Heart left ventricle (tissue), 16 donors: ENCODE results near the gene DAPK2. TPM values are rescaled to one million over a fixed set of nuclear protein-coding genes. Genes with fewer than 3 reads are reported as not detected.
"Not testable (repeated sequence)": the region's sequence is repeated elsewhere in the genome, so short reads cannot be mapped to it uniquely, and the experiment has no call there.

Experiments
- ATAC-seq, 4 donors: fragments of 200-7000 bp; cut with Tn5 transposase; one replicate each; pipeline ENCODE4 v1.9.1; 2020 to 2022; ENCODE audit warnings: moderate library complexity in 4 of 4, mild to moderate bottlenecking in 3 of 4, moderate number of reproducible peaks in 1 of 4
- DNase-seq, 5 donors: peaks; one replicate each; pipeline ENCODE4 v3.0.0-alpha.2; 2020
- H3K27ac ChIP-seq, 12 donors: fragments of 200-600 bp; sonication (generic) in 4 of 12; one replicate each; pipeline versions ENCODE4 v1.5.0 to v1.8.0; 2016 to 2022; ENCODE audit warnings: mild to moderate bottlenecking in 2 of 12
- H3K27me3 ChIP-seq, 9 donors: fragments of 200-600 bp; sonication (generic) in 2 of 9; one replicate each; pipeline versions ENCODE4 v1.5.1 to v1.8.0; 2016 to 2022; ENCODE audit warnings: mild to moderate bottlenecking in 3 of 9
- H3K36me3 ChIP-seq, 9 donors: fragments of 200-600 bp; sonication (generic) in 2 of 9; one replicate each; pipeline versions ENCODE4 v1.5.0 to v1.8.0; 2018 to 2022; ENCODE audit warnings: mild to moderate bottlenecking in 2 of 9
- H3K4me1 ChIP-seq, 12 donors: fragments of 200-600 bp; sonication (generic) in 4 of 12; one replicate each; pipeline versions ENCODE4 v1.5.0 to v1.8.0; 2016 to 2022; ENCODE audit warnings: mild to moderate bottlenecking in 3 of 12
- H3K4me3 ChIP-seq, 12 donors: fragments of 200-600 bp; sonication (generic) in 4 of 12; one replicate each; pipeline versions ENCODE4 v1.5.0 to v1.8.0; 2017 to 2022; ENCODE audit warnings: mild to moderate bottlenecking in 9 of 12, moderate library complexity in 4 of 12
- H3K9me3 ChIP-seq, 12 donors: fragments of 200-600 bp; sonication (generic) in 4 of 12; one replicate each; pipeline versions ENCODE4 v1.5.0 to v1.8.0; 2016 to 2022; ENCODE audit warnings: mild to moderate bottlenecking in 1 of 12
- POLR2A ChIP-seq, 2 donors: fragments of 450-650 bp; IDR thresholded peaks; one replicate each; pipeline ENCODE4 v1.6.1; 2017; ENCODE audit warnings: antibody characterized with exemption in 2 of 2, mild to moderate bottlenecking in 2 of 2, moderate library complexity in 2 of 2
- whole genome bisulfite sequencing, 4 donors: extraction: QIAGEN DNeasy Blood & Tissue Kit in 2 of 4; methylation state at CpG; one replicate each; pipeline versions ENCODE4 v1.1.5 to v1.1.7; 2013 to 2018; 5-methylcytosine and 5-hydroxymethylcytosine counted together
- intact Hi-C, 10 donors: fragments of 100-400 bp; cut with DNase I; formaldehyde crosslinking; loops; one replicate each; pipeline versions ENCODE4 v1.11.1 to v1.14.2; 2022
- polyA plus RNA-seq, 2 donors: library from polyadenylated mRNA; stranded (reverse); fragments of 200-250 nt; gene quantifications; one replicate each; pipeline ENCODE4 v1.2.3, GENCODE V29; 2013
- total RNA-seq, 9 donors: library from RNA; depleted of rRNA in 2 of 9; stranded (reverse); fragments of >200 nt in 2 of 9; fragmentation: NEBNext Ultra II Directional in 3 of 9; extraction: Animal tissue kit (Norgen Biotek cat#: 25700) in 3 of 9; gene quantifications; one replicate each; pipeline versions ENCODE4 v1.1.0 to v1.2.4, GENCODE V29; 2016 to 2023
- TF ChIP-seq, protein P1 (sequence below), 12 donors: fragments of 200-600 bp; sonication (generic) in 4 of 12; IDR thresholded peaks; one replicate each; pipeline versions ENCODE4 v1.5.0 to v1.8.0; 2018 to 2022; ENCODE audit warnings: antibody characterized with exemption in 12 of 12, mild to moderate bottlenecking in 5 of 12
- donor health status: ischemic (EF 13 %, LVEDD 7.1; RV severe dilation, severe dysfunction).
- donor health status: healthy with polysubstance abuse.
- donor health status: DM: no; HTN: yes; CAD: no.
- donor health status: DM: no; HTN: no; CAD: no.
- donor health status: ischemic (EF 25% LVEDD 6.9; RV normal size, moderate dysfunction).
- donor health status: ischemic (EF 25% LVEDD 5.7; RV mildly dilated, moderate dysfunction).
- donor health status: healthy.
- donor health status: DM: yes; HTN: yes; CAD: no.
- donor health status: ischemic (EF 35%, LVEDD 5.7; RV mildly dilated, moderate dysfunction).
- donor health status: nonischemic (EF 11% LVEDD 7.7; RV severe dilation, severe dysfunction).
- donor health status: DM: yes; HTN: yes; CAD: no.
- donor health status: PGD.
- donor health status: ischemic (EF 29% LVEDD 5.4; RV normal size, mild dysfunction).
- donor health status: nonischemic (EF 23%, LVEDD 6.1; RV moderate dilation, normal function).

DAPK2 gene
- total and polyA plus RNA-seq, 11 donors = 20.4 to 56.2 (median 26.4) TPM

- no peak overlapping the region for H3K4me3 ChIP-seq
- 60 to 68% (median 66%) methylated on average over 4 of the region's 4 CpGs for WGBS, 4 donors
- ATAC-seq (no peak), DNase-seq (no peak)
- TF ChIP-seq POLR2A (IDR thresholded peaks at IDR 0.05) = no peak
- TF ChIP-seq, protein P1, sequence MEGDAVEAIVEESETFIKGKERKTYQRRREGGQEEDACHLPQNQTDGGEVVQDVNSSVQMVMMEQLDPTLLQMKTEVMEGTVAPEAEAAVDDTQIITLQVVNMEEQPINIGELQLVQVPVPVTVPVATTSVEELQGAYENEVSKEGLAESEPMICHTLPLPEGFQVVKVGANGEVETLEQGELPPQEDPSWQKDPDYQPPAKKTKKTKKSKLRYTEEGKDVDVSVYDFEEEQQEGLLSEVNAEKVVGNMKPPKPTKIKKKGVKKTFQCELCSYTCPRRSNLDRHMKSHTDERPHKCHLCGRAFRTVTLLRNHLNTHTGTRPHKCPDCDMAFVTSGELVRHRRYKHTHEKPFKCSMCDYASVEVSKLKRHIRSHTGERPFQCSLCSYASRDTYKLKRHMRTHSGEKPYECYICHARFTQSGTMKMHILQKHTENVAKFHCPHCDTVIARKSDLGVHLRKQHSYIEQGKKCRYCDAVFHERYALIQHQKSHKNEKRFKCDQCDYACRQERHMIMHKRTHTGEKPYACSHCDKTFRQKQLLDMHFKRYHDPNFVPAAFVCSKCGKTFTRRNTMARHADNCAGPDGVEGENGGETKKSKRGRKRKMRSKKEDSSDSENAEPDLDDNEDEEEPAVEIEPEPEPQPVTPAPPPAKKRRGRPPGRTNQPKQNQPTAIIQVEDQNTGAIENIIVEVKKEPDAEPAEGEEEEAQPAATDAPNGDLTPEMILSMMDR (IDR thresholded peaks at IDR 0.05) = no peak
- H3K9me3 ChIP-seq = no peaks in the 10 kb centered on the region
- H3K27ac ChIP-seq = no peak overlapping the region
- no peaks in the 10 kb centered on the region for H3K27me3 ChIP-seq
- peaks cover 3 to 51% (median 18%) of the 10 kb centered on the region in 12 donors for H3K4me1 ChIP-seq
- peaks cover 0 to 18% (median 9%) of the 10 kb centered on the region in 9 donors for H3K36me3 ChIP-seq
- intact Hi-C loops = loop anchor here in 7 of 10 donors (2.0 to 10.0 kb wide), 6 partner anchors 313 to 583 kb away; no protein-coding TSS in a partner anchor
Measured at GRCh38 chr15:64068133-64068532, 21.8 kb upstream of the DAPK2 start.

GRCh38 chr15:64067564-64068030 lies 21.3 kb upstream of the DAPK2 start:
- no peaks in the 10 kb centered on the region for H3K27me3 ChIP-seq
- peak; percentile 60 to 79 (median 77) for ATAC-seq
- DNase-seq = peak in 4 of 5 donors; percentile 51 to 60 (median 54)
- H3K4me3 ChIP-seq = no peak overlapping the region
- H3K4me1 ChIP-seq = peaks cover 3 to 51% (median 18%) of the 10 kb centered on the region in 12 donors
- no peak overlapping the region for H3K27ac ChIP-seq
- peaks cover 0 to 13% (median 9%) of the 10 kb centered on the region in 9 donors for H3K36me3 ChIP-seq
- TF ChIP-seq POLR2A (IDR thresholded peaks at IDR 0.05) = no peak
- TF ChIP-seq, protein P1 (IDR thresholded peaks at IDR 0.05) = peak; percentile 71 to 88 (median 83)
- 19 to 27% (median 25%) methylated on average over 11 of the region's 11 CpGs for WGBS, 4 donors
- intact Hi-C loops = loop anchor here in 9 of 10 donors (1.0 to 10.0 kb wide), 7 partner anchors 313 to 583 kb away; no protein-coding TSS in a partner anchor
- H3K9me3 ChIP-seq = no peaks in the 10 kb centered on the region

DNA sequence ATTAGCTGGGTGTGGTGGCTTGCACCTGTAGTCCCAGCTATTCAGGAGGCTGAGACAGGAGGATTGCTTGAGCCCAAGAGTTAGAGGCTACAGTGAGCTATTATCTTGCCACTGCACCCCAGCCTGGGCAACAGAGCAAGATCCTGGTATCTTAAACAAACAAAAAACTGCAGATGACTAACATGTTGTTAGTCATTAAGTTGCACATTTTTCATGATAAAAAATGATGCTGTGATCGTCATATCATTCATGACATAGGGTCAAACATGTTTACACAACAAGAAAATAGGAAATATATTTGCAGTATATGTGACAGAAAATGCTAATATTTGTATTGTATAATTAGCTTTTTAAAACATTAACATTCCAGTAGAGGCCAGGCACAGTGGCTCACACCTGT lies 20.2 kb upstream of the DAPK2 start:
- Histone ChIP-seq H3K4me3 (no peak overlapping the region), H3K27me3 (no peaks in the 10 kb centered on the region), H3K27ac (no peak overlapping the region), H3K4me1 (peaks cover 0 to 42% (median 13%) of the 10 kb centered on the region in 12 donors), H3K9me3 (no peaks in the 10 kb centered on the region), H3K36me3 (peaks cover 0 to 2% (median 0%) of the 10 kb centered on the region in 9 donors)
- intact Hi-C loops = loop anchor here in 8 of 10 donors (1.0 to 10.0 kb wide), 6 partner anchors 314 to 582 kb away; no protein-coding TSS in a partner anchor
- TF ChIP-seq, protein P1 (IDR thresholded peaks at IDR 0.05) = no peak
- no peak for TF ChIP-seq POLR2A (IDR thresholded peaks at IDR 0.05)
- WGBS, 4 donors = 67 to 88% (median 85%) methylated on average over 1 of the region's 1 CpG
- no peak for DNase-seq
- no peak for ATAC-seq

DNA sequence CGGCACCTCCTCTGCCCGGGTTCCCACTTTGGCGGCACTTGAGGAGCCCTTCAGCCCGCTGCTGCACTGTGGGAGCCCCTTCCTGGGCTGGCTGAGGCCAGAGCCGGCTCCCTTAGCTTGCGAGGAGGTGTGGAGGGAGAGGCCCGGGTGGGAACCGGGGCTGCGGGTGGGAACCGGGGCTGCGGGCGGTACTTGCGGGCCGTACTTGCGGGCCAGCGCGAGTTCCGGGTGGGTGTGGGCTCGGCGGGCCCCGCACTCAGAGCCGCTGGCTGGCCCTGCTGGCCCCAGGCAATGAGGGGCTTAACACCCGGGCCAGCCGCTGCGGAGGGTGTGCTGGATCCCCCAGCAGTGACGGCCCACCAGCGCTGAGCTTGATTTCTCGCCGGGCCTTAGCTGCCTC lies 14.4 kb upstream of the DAPK2 start:
- 94 to 98% (median 96%) methylated on average over 24 to 29 of the region's 29 CpGs for WGBS, 4 donors

GRCh38 chr15:64059104-64059503 lies 12.8 kb upstream of the DAPK2 start:
- H3K36me3 ChIP-seq, H3K9me3 ChIP-seq, ATAC-seq, H3K4me3 ChIP-seq, H3K27ac ChIP-seq, intact Hi-C loops, DNase-seq, H3K27me3 ChIP-seq, H3K4me1 ChIP-seq: not testable (repeated sequence)
- 93 to 98% (median 95%) methylated on average over 2 of the region's 2 CpGs for WGBS, 4 donors

More for the DNA sequence above, 14.4 kb upstream of the DAPK2 start:
- ATAC-seq = no peak
- Histone ChIP-seq H3K9me3 (peaks cover 0 to 4% (median 0%) of the 10 kb centered on the region in 12 donors), H3K4me3 (no peak overlapping the region), H3K36me3 (no peaks in the 10 kb centered on the region), H3K4me1 (no peaks in the 10 kb centered on the region), H3K27ac (no peak overlapping the region), H3K27me3 (no peaks in the 10 kb centered on the region)
- TF ChIP-seq, protein P1 (IDR thresholded peaks at IDR 0.05) = no peak
- no peak for TF ChIP-seq POLR2A (IDR thresholded peaks at IDR 0.05)
- intact Hi-C loops = loop anchor here in 1 of 10 donors (10.0 kb wide), 2 partner anchors 446 to 576 kb away; no protein-coding TSS in a partner anchor
- no peak for DNase-seq
